HG02678 (cell line): ENCODE results near the gene UFD1.
A peak's percentile ranks its signal among the peaks of the same experiment; 100 is the strongest.

ENCODE experiments used
- ATAC-seq: cut with Tn5 transposase; IDR thresholded peaks from one replicate; pipeline ENCODE4 v1.9.1; 2021; ENCODE audit warnings: mild to moderate bottlenecking, moderate library complexity; ENCODE audit not compliant: unreplicated experiment

Gene UFD1

GRCh38 chr22:19478901-19479354 is at the start of gene UFD1:
UFD1 (minus strand) TSS chr22:19479193; CDS start chr22:19479085, 108 bp downstream.
- ATAC-seq: peak; percentile 44

GRCh38 chr22:19527861-19528417 is 48.9 kb upstream of the UFD1 start:
- no peak for ATAC-seq

- no peak for ATAC-seq
Measured at GRCh38 chr22:19527321-19527721, 48.3 kb upstream of the UFD1 start.

GRCh38 chr22:19526702-19527111 is 47.7 kb upstream of the UFD1 start:
- no peak for ATAC-seq

- no peak for ATAC-seq
Measured at GRCh38 chr22:19526076-19526701, 47.2 kb upstream of the UFD1 start.

- ATAC-seq: no peak
Measured at GRCh38 chr22:19525666-19526065, 46.7 kb upstream of the UFD1 start.

GRCh38 chr22:19525116-19525660 is 46.2 kb upstream of the UFD1 start:
- no peak for ATAC-seq

- ATAC-seq: no peak
Measured at GRCh38 chr22:19524170-19525115, 45.5 kb upstream of the UFD1 start, which contains the start of gene CLDN5. CLDN5 (minus strand) TSS chr22:19524410; CDS start chr22:19524255, 155 bp downstream.

GRCh38 chr22:19523240-19524169 is 44.5 kb upstream of the UFD1 start:
- no peak for ATAC-seq

GRCh38 chr22:19522881-19523239 is 43.9 kb upstream of the UFD1 start:
- no peak for ATAC-seq

- ATAC-seq: no peak
Measured at GRCh38 chr22:19522190-19522880, 43.3 kb upstream of the UFD1 start.

- ATAC-seq: no peak
Measured at GRCh38 chr22:19520566-19521305, 41.7 kb upstream of the UFD1 start.

GRCh38 chr22:19520007-19520406 is 41.0 kb upstream of the UFD1 start:
- ATAC-seq: no peak

- ATAC-seq: no peak
Measured at GRCh38 chr22:19519041-19519926, 40.3 kb upstream of the UFD1 start.

- ATAC-seq: no peak
Measured at GRCh38 chr22:19518635-19519034, 39.6 kb upstream of the UFD1 start.

GRCh38 chr22:19517919-19518611 is 39.1 kb upstream of the UFD1 start:
- no peak for ATAC-seq

GRCh38 chr22:19517171-19517500 is 38.1 kb upstream of the UFD1 start:
- no peak for ATAC-seq
